ENCODE results near the gene BCLAF1.

GRCh38 chr6:136225496-136225895, 64.2 kb downstream of the BCLAF1 start:
- TF ChIP-seq CTCF (IDR thresholded peaks at IDR 0.05) (no peak), EP300 (IDR thresholded peaks at IDR 0.05) (no peak), POLR2AphosphoS5 (IDR thresholded peaks at IDR 0.05) (no peak)

All from upper lobe of left lung (tissue), 4 donors.